NT2/D1 (cell line): ENCODE measurements around the gene DNAJC18.

ENCODE experiments used
- YY1 ChIP-seq: IDR thresholded peaks from 2 replicates; pipeline ENCODE4 v1.6.1; 2011; ENCODE audit not compliant: insufficient read length, insufficient read depth
- ZNF274 ChIP-seq: IDR thresholded peaks from 2 replicates; pipeline ENCODE4 v1.6.1; 2011; ENCODE audit warnings: mild to moderate bottlenecking, low read depth, low read length

DNA sequence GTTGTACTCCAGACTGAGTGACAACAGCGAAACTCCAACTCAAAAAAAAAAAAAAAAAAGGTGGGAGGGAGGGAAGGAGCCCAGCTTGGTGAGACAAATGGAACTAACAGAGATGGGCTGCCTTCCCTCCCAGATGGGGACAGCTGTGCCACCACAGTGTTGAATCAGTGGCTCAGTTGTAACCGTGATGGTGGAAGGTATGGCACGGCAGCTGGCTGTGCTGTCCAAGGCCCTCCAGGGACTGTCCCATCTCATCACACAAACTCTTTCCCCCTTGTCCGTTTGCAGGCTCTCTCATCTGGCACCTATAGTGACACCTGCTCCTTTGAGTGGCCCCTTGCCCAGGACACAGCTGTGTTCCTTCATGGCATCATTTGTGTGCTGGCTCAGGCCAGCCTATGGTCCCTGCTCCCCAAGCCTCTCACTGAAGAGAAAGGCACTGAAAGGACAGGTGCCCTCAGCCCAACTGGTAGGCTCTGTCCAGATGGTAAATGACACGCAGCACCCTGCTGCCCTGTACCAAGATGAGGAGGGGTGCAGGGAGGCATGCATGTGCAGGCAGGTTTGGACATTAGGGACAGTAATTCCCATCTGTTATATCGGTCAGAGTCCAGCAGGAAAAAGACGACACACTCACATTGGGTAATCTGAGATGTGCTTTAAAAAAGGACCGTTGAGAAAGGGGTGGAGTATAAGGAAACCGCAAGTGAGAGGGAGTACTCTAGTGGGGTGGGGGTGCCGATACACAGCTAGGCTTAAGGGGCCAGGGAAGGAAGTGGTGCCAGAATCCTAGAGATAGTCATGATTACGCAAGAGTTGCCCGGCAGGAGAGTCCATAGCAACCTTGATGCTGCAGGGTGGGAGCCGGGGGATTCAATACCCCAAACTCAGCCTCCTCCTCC lies 35.8 kb upstream of the DNAJC18 start:
- TF ChIP-seq ZNF274 (no peak), YY1 (no peak)
